HepG2 (cell line): ENCODE results near the gene LIMS2. TPM values are rescaled to one million over a fixed set of nuclear protein-coding genes. Genes with fewer than 3 reads are reported as not detected.

Experiments
- ATAC-seq: fragments of 200-7000 bp; cut with Tn5 transposase; 3 replicates; pipeline ENCODE4 v1.9.1; 2020; ENCODE audit warnings: mild to moderate bottlenecking, moderate library complexity
- BruUV-seq: library from RNA; stranded (reverse); fragments of 400-500 nt; replicated peaks from 2 replicates; lab custom pipeline; 2021; lab: Mats Ljungman, UMichigan
- CTCF ChIA-PET: fragments of 300-600 bp; formaldehyde crosslinking; extraction: SDS; loops from one replicate; lab custom pipeline; 2021; ENCODE audit warnings: low total read pairs, inconsistent platforms, low intra/inter-chr PET ratio; lab: Yijun Ruan, JAX
- POLR2A ChIA-PET: fragments of 350-600 bp; sonication (Branson Sonifier 250); formaldehyde crosslinking; loops from one replicate; lab custom pipeline; 2020; ENCODE audit warnings: antibody characterized with exemption, inconsistent platforms; lab: Yijun Ruan, JAX
- DNase-seq: peaks from one replicate; pipeline ENCODE4 v3.0.0-alpha.2; 2015; ENCODE audit warnings: low spot score
- FAIRE-seq: peaks from 3 replicates; lab custom pipeline; 2011; peaks lifted over from hg19 to GRCh38; lab: Jason Lieb, UNC
- H2AFZ ChIP-seq: one replicate; pipeline ENCODE4 v1.6.1; 2011; ENCODE audit warnings: low read length, inconsistent platforms
- H3K27ac ChIP-seq: fragments of 300-600 bp; 3 replicates; pipeline ENCODE4 v1.8.0; 2011; ENCODE audit warnings: mixed run types, mild to moderate bottlenecking, mixed read lengths, low read length, inconsistent platforms; ENCODE audit not compliant: insufficient read depth; ENCODE audit errors: extremely low read length
- H3K27me3 ChIP-seq, 2 experiments: fragments of 200-600 bp in 1 of 2; 2 replicates in 1 of 2; 3 replicates in 1 of 2; pipeline versions ENCODE4 v1.6.0 to v1.8.0; 2011; ENCODE audit warnings: low read length in 2 of 2, mild to moderate bottlenecking in 2 of 2, moderate library complexity in 2 of 2, inconsistent platforms in 1 of 2; ENCODE audit not compliant: insufficient read depth in 2 of 2, control insufficient read depth in 1 of 2
- H3K36me3 ChIP-seq, 2 experiments: fragments of 200-600 bp in 1 of 2; replicated peaks in 1 of 2; 2 replicates in 1 of 2; 3 replicates in 1 of 2; pipeline versions ENCODE4 v1.5.1 to v1.8.0; 2011; ENCODE audit warnings: low read length in 2 of 2, inconsistent platforms in 1 of 2; ENCODE audit not compliant: insufficient read depth in 2 of 2, control insufficient read depth in 1 of 2
- H3K4me1 ChIP-seq: 2 replicates; pipeline ENCODE4 v1.5.1; 2012; ENCODE audit warnings: low read length, inconsistent platforms; ENCODE audit not compliant: insufficient read depth
- H3K4me2 ChIP-seq: 2 replicates; pipeline ENCODE4 v1.6.0; 2011; ENCODE audit warnings: low read depth, low read length, inconsistent platforms
- H3K4me3 ChIP-seq, 3 experiments: fragments of 200-600 bp in 1 of 3; sonication (generic), shearing (Covaris generic) in 1 of 3; replicated peaks in 1 of 3; 2 replicates each; pipeline ENCODE4 v1.5.1; 2011 to 2016; ENCODE audit warnings: low read length in 3 of 3, inconsistent platforms in 2 of 3, low read depth in 2 of 3, mild to moderate bottlenecking in 2 of 3, control low read depth in 1 of 3, mixed read lengths in 1 of 3; ENCODE audit not compliant: insufficient read depth in 1 of 3
- H3K79me2 ChIP-seq: one replicate; pipeline ENCODE4 v1.6.1; 2011; ENCODE audit warnings: low read length, inconsistent platforms; ENCODE audit not compliant: insufficient read depth
- H3K9ac ChIP-seq: 2 replicates; pipeline ENCODE4 v1.6.0; 2011; ENCODE audit warnings: mild to moderate bottlenecking, low read depth, low read length, inconsistent platforms; ENCODE audit not compliant: insufficient read depth
- H3K9me3 ChIP-seq: 2 replicates; pipeline ENCODE4 v1.5.1; 2012; ENCODE audit warnings: mild to moderate bottlenecking, low read length
- H4K20me1 ChIP-seq: 2 replicates; pipeline ENCODE4 v1.6.0; 2011; ENCODE audit warnings: inconsistent platforms, mild to moderate bottlenecking, low read length, moderate library complexity; ENCODE audit not compliant: insufficient read depth
- AKNA ChIP-seq: sonication (generic); formaldehyde crosslinking; IDR thresholded peaks from 2 replicates; pipeline ENCODE4 v1.4.0; 2020; ENCODE audit warnings: missing genetic modification reagents, borderline replicate concordance
- ATRX ChIP-seq: sonication (generic); formaldehyde crosslinking; IDR thresholded peaks from 2 replicates; pipeline ENCODE4 v1.4.0; 2020; ENCODE audit warnings: missing genetic modification reagents, borderline replicate concordance
- CHD2 ChIP-seq: IDR thresholded peaks from 2 replicates; pipeline ENCODE4 v1.6.1; 2011; ENCODE audit warnings: low read depth, low read length, improper control_type of control experiment
- IKZF1 ChIP-seq: fragments of 450-650 bp; IDR thresholded peaks from 2 replicates; pipeline ENCODE4 v1.7.1; 2016
- MBNL3 ChIP-seq: fragments of 250-450 bp; sonication (Bioruptor Pico); conservative IDR thresholded peaks from 2 replicates; pipeline ENCODE4 v1.8.0; 2022; ENCODE audit warnings: mild to moderate bottlenecking, inconsistent platforms
- NCOA2 ChIP-seq: sonication (generic); formaldehyde crosslinking; IDR thresholded peaks from 2 replicates; pipeline ENCODE4 v1.8.0; 2022; ENCODE audit warnings: inconsistent platforms
- YEATS2 ChIP-seq: sonication (generic); formaldehyde crosslinking; IDR thresholded peaks from 2 replicates; pipeline ENCODE4 v1.4.0; 2020; ENCODE audit warnings: missing genetic modification reagents, borderline replicate concordance
- ZNF713 ChIP-seq: sonication (generic); formaldehyde crosslinking; IDR thresholded peaks from 2 replicates; pipeline ENCODE4 v1.4.0; 2020; ENCODE audit warnings: mild to moderate bottlenecking, missing genetic modification reagents
- WGBS: methylation state at CpG from one replicate; pipeline ENCODE4 v1.1.6; 2017; ENCODE audit warnings: low lambda C conversion rate; 5-methylcytosine and 5-hydroxymethylcytosine counted together
- in situ Hi-C: cut with HindIII; loops from 2 replicates; pipeline ENCODE4 v1.10.0; 2017; ENCODE audit warnings: low pct_unique_long_range_greater_than_20kb; ENCODE audit not compliant: extremely low pct_ligation_motif_present
- intact Hi-C: fragments of 100-400 bp; cut with micrococcal nuclease; formaldehyde crosslinking; loops from one replicate; pipeline ENCODE4 v1.10.0; 2022; ENCODE audit not compliant: unreplicated experiment
- polyA plus RNA-seq, 8 experiments: library from polyadenylated mRNA; depleted of rRNA in 3 of 8; stranded (reverse) in 7 of 8; unstranded in 1 of 8; fragments of >200 nt; fragmentation: Illumina TruSeq in 4 of 8; extraction: Trizol in 4 of 8; gene quantifications; 2 replicates each; pipeline versions ENCODE4 v1.2.1 to v1.2.3, GENCODE V29; 2011 to 2016; ENCODE audit warnings: low read depth in 4 of 8, missing spikeins in 1 of 8, mixed read lengths in 1 of 8; ENCODE audit not compliant: insufficient read depth in 1 of 8
- total RNA-seq, 5 experiments: library from RNA; depleted of rRNA; stranded (reverse); fragments of >200 nt; fragmentation: Illumina TruSeq; extraction: Trizol; gene quantifications; 2 replicates each; pipeline ENCODE4 v1.2.3, GENCODE V29; 2016; ENCODE audit warnings: low read depth in 1 of 5
- TF ChIP-seq, protein P1 (sequence below): sonication (generic); formaldehyde crosslinking; IDR thresholded peaks from 2 replicates; pipeline ENCODE4 v1.8.0; 2022; ENCODE audit warnings: mild to moderate bottlenecking, missing genetic modification reagents, moderate library complexity
- TF ChIP-seq, protein P2 (sequence below), 2 experiments: sonication (generic) in 1 of 2; formaldehyde crosslinking in 1 of 2; IDR thresholded peaks; 2 replicates each; pipeline versions ENCODE4 v1.6.1 to v1.9.0; 2014 to 2022; ENCODE audit warnings: antibody characterized with exemption in 1 of 2, borderline replicate concordance in 1 of 2, inconsistent platforms in 1 of 2, low read depth in 1 of 2, missing genetic modification reagents in 1 of 2

Gene LIMS2
- total and polyA plus RNA-seq, 2 of the 13 experiments (the other 11 are each of a cell fraction or from before 2014, with no cell fraction given), result 1.0 to 1.9 TPM

GRCh38 chr2:127649100-127649611, 26.2 kb downstream of the LIMS2 start (continued):
- TF ChIP-seq AKNA, result no peak

DNA sequence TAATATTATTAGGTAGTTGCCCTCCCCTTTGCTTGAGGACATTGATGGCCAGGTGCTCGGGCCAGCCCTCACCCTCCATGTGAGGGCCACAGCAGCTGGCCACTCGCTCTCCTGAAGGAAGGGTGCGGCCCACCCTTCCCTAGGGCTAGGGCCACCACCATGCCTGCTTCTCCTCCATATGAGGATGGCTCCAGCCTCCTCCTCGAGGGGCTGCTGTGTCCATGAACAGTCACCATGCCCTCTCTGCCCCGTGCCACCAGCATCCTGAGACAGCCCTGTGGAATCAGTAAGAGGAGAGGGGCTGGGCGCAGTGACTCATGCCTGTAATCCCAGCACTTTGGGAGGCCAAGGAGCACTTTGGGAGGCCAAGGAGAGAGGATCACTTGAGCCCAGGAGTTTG, 27.0 kb downstream of the LIMS2 start:
- Histone ChIP-seq H3K79me2 (no peaks in the 10 kb centered on the region), H3K27me3 (peaks cover 8 to 67% of the 10 kb centered on the region in 2 experiments), H3K4me1 (peaks cover 76% of the 10 kb centered on the region), H3K36me3 (no peaks in the 10 kb centered on the region), H4K20me1 (no peaks in the 10 kb centered on the region), H3K4me2 (no peak overlapping the region), H3K27ac (no peak overlapping the region), H2AFZ (no peak overlapping the region), H3K4me3 (no peak overlapping the region), H3K9ac (no peak overlapping the region), H3K9me3 (no peaks in the 10 kb centered on the region)
- DNase-seq (no peak), ATAC-seq (no peak), FAIRE-seq (no peak)
- TF ChIP-seq, protein P1, sequence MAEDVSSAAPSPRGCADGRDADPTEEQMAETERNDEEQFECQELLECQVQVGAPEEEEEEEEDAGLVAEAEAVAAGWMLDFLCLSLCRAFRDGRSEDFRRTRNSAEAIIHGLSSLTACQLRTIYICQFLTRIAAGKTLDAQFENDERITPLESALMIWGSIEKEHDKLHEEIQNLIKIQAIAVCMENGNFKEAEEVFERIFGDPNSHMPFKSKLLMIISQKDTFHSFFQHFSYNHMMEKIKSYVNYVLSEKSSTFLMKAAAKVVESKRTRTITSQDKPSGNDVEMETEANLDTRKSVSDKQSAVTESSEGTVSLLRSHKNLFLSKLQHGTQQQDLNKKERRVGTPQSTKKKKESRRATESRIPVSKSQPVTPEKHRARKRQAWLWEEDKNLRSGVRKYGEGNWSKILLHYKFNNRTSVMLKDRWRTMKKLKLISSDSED, result no peak
- TF ChIP-seq IKZF1 (no peak), CHD2 (no peak), ATRX (CRISPR knock-in tag) (no peak), ZNF713 (CRISPR knock-in tag) (no peak), YEATS2 (CRISPR knock-in tag) (no peak), MBNL3 (CRISPR knock-in tag) (no peak), NCOA2 (CRISPR knock-in tag) (no peak)
- TF ChIP-seq, protein P2, sequence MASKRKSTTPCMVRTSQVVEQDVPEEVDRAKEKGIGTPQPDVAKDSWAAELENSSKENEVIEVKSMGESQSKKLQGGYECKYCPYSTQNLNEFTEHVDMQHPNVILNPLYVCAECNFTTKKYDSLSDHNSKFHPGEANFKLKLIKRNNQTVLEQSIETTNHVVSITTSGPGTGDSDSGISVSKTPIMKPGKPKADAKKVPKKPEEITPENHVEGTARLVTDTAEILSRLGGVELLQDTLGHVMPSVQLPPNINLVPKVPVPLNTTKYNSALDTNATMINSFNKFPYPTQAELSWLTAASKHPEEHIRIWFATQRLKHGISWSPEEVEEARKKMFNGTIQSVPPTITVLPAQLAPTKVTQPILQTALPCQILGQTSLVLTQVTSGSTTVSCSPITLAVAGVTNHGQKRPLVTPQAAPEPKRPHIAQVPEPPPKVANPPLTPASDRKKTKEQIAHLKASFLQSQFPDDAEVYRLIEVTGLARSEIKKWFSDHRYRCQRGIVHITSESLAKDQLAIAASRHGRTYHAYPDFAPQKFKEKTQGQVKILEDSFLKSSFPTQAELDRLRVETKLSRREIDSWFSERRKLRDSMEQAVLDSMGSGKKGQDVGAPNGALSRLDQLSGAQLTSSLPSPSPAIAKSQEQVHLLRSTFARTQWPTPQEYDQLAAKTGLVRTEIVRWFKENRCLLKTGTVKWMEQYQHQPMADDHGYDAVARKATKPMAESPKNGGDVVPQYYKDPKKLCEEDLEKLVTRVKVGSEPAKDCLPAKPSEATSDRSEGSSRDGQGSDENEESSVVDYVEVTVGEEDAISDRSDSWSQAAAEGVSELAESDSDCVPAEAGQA (IDR thresholded peaks at IDR 0.05; ENCODE audit: low read depth), result no peak
- TF ChIP-seq, protein P2 (CRISPR knock-in tag; IDR thresholded peaks at IDR 0.05; ENCODE audit: borderline replicate concordance), result no peak
- intact Hi-C loops, result loop anchor here (10.0 kb wide), 1 partner anchor 114 kb away; the partner anchor contains the start of gene MYO7B
- ChIA-PET POLR2A (no interaction called here), CTCF (no interaction called here)
- WGBS, result 48% methylated on average over 5 of the region's 6 CpGs
- in situ Hi-C loops, result no loop called here
- BruUV-seq, result no TSS peak
